ENCODE data around the gene PAK4. TPM values are rescaled to one million over a fixed set of nuclear protein-coding genes. Genes with fewer than 3 reads are reported as not detected.

The PAK4 gene
- total and polyA plus RNA-seq, 2 donors from 2014 or later: 52.5 to 55.6 TPM

DNA sequence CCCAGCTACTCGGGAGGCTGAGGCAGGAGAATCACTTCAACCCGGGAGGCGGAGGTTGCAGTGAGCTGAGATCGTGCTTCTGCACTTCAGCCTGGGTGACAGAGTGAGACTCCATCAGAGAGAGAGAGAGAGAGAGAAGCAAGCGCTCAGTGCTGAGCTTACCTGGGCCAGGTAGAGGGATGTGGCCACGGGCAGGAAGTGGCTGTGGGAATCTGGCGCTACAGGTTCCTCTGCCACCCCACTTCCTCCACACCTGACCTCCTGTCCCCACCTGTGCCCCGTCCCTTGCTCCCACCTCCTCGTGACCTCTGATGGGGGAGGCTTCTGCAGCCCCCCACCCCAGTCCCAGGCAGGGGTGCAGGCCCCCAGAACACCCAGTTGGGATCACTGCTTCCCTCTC, 70.2 kb downstream of the PAK4 start:
- Histone ChIP-seq H3K9ac (ENCODE audit: low read length in 3 of 3) (no peak overlapping the region), H3K4me1 (ENCODE audit: control insufficient read depth in 2 of 3, insufficient read depth in 2 of 3, low read depth in 1 of 3, low read length in 3 of 3) (peaks cover 0 to 7% (median 0%) of the 10 kb centered on the region in 3 donors), H3K9me3 (ENCODE audit: control insufficient read depth in 2 of 3, insufficient read depth in 1 of 3, low read length in 3 of 3) (no peaks in the 10 kb centered on the region), H3K36me3 (ENCODE audit: control insufficient read depth in 2 of 3, insufficient read depth in 3 of 3, low read length in 3 of 3) (no peaks in the 10 kb centered on the region), H3K27ac (ENCODE audit: low read depth in 2 of 2, low read length in 2 of 2) (no peak overlapping the region), H3K27me3 (ENCODE audit: control insufficient read depth, insufficient read depth, low read length) (peaks cover 4% of the 10 kb centered on the region), H3K4me3 (ENCODE audit: low read length in 3 of 3) (no peak overlapping the region)
- FAIRE-seq (no peak), DNase-seq (no peak)
- TF ChIP-seq CTCF (IDR thresholded peaks at IDR 0.05; ENCODE audit: borderline replicate concordance, extremely low read depth, insufficient read depth): no peak
- intact Hi-C loops (cut with DNase I): no loop called here

DNA sequence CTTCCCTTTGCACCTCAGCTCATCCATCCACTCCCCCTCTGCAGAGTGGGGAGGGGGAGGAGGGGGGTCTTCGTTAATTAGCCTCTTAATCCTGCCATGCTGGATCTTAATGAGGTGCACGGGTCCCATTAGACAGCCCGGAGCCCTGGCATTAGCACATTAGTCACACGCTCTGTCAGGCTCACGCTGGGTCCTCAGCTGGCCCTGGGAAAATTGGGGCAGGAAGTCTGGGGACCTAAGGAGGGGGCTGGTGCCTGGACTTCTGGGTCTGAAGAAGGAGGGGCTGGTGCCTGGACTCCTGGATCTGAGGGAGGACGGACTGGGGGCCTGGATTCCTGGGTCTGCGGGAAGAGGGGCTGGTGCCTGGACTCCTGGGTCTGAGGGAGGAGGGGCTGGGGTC, 70.7 kb downstream of the PAK4 start:
- H3K27me3 ChIP-seq (ENCODE audit: control insufficient read depth, insufficient read depth, low read length): peaks cover 4% of the 10 kb centered on the region
- intact Hi-C loops (cut with DNase I): no loop called here

DNA sequence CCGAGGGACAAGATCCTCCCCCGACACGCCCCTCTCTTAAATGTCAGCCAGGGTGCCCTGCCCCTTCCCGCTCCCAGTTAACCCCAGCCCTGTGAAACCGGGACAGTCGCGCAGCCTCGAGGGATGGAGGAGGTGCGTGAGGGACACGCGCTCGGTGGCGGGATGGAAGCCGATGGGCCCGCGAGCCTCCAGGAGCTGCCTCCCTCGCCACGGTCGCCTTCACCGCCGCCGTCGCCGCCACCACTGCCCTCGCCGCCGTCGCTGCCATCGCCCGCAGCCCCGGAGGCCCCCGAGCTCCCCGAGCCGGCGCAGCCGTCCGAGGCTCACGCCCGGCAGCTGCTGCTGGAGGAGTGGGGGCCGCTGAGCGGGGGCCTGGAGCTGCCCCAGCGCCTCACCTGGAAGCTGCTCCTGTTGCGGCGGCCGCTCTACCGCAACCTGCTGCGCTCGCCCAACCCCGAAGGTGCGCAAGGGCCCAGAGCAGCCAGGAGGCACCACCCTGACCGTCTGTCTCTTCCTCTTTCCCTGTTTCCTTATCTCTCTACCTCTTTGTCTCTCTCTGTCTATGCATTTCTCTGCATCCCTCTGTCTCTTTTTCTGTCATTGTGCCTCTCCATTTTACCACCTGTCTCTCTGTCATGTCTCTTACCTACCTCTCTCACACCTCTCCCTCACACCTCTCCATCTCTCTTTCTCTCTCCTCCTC, 71.4 kb downstream of the PAK4 start, which contains the start of gene NCCRP1:
TSS of gene NCCRP1 (plus strand) at position 105 of the 703 bp plus-strand sequence. CDS start at position 124, 19 bp downstream.
- H3K27me3 ChIP-seq (ENCODE audit: control insufficient read depth, insufficient read depth, low read length): peaks cover 4% of the 10 kb centered on the region
- H3K36me3 ChIP-seq (ENCODE audit: control insufficient read depth in 2 of 3, insufficient read depth in 3 of 3, low read length in 3 of 3): no peaks in the 10 kb centered on the region
- peaks cover 0 to 7% (median 0%) of the 10 kb centered on the region in 3 donors for H3K4me1 ChIP-seq (ENCODE audit: control insufficient read depth in 2 of 3, insufficient read depth in 2 of 3, low read depth in 1 of 3, low read length in 3 of 3)
- H3K27ac ChIP-seq (ENCODE audit: low read depth in 2 of 2, low read length in 2 of 2): no peak within 1 kb of the TSS
- intact Hi-C loops (cut with DNase I): no loop called here
- peak in 2 of 5 donors; percentile 32 to 74 for DNase-seq
- H3K4me3 ChIP-seq (ENCODE audit: low read length in 3 of 3): no peak within 1 kb of the TSS
- no peaks in the 10 kb centered on the region for H3K9me3 ChIP-seq (ENCODE audit: control insufficient read depth in 2 of 3, insufficient read depth in 1 of 3, low read length in 3 of 3)
- no peak for TF ChIP-seq CTCF (IDR thresholded peaks at IDR 0.05; ENCODE audit: borderline replicate concordance, extremely low read depth, insufficient read depth)
- no peak within 1 kb of the TSS for H3K9ac ChIP-seq (ENCODE audit: low read length in 3 of 3)
- no peak for FAIRE-seq

More for the DNA sequence above, 70.7 kb downstream of the PAK4 start:
- FAIRE-seq (no peak), DNase-seq (peak in 1 of 5 donors; percentile 35)
- H3K9ac ChIP-seq (ENCODE audit: low read length in 3 of 3): no peak overlapping the region
- peaks cover 0 to 7% (median 0%) of the 10 kb centered on the region in 3 donors for H3K4me1 ChIP-seq (ENCODE audit: control insufficient read depth in 2 of 3, insufficient read depth in 2 of 3, low read depth in 1 of 3, low read length in 3 of 3)
- H3K36me3 ChIP-seq (ENCODE audit: control insufficient read depth in 2 of 3, insufficient read depth in 3 of 3, low read length in 3 of 3): no peaks in the 10 kb centered on the region
- TF ChIP-seq CTCF (IDR thresholded peaks at IDR 0.05; ENCODE audit: borderline replicate concordance, extremely low read depth, insufficient read depth): no peak
- no peak overlapping the region for H3K4me3 ChIP-seq (ENCODE audit: low read length in 3 of 3)
- H3K27ac ChIP-seq (ENCODE audit: low read depth in 2 of 2, low read length in 2 of 2): no peak overlapping the region
- H3K9me3 ChIP-seq (ENCODE audit: control insufficient read depth in 2 of 3, insufficient read depth in 1 of 3, low read length in 3 of 3): no peaks in the 10 kb centered on the region
